Choroid plexus epithelial cell (primary cell): ENCODE measurements around the gene MALRD1.

Experiments
- DNase-seq: peaks from one replicate; pipeline ENCODE4 v3.0.0-alpha.2; 2010; ENCODE audit warnings: low read depth
- H3K4me3 ChIP-seq: 2 replicates; pipeline ENCODE4 v1.5.1; 2011; ENCODE audit warnings: low read depth, mild to moderate bottlenecking, control low read depth, low read length, moderate library complexity
- CTCF ChIP-seq: conservative IDR thresholded peaks from 2 replicates; pipeline ENCODE4 v1.5.1; 2011; ENCODE audit warnings: low read depth, mild to moderate bottlenecking, control low read depth, inconsistent platforms, low read length, moderate library complexity

MALRD1 gene

GRCh38 chr10:19317952-19318351 lies 269.4 kb downstream of the MALRD1 start:
- no peak overlapping the region for H3K4me3 ChIP-seq
- TF ChIP-seq CTCF: no peak
- DNase-seq: no peak

- no peak overlapping the region for H3K4me3 ChIP-seq
- no peak for TF ChIP-seq CTCF
- peak; percentile 31 for DNase-seq
Observed at GRCh38 chr10:19325581-19325980, 277.0 kb downstream of the MALRD1 start.

- DNase-seq: no peak
- H3K4me3 ChIP-seq: no peak overlapping the region
- no peak for TF ChIP-seq CTCF
Observed at GRCh38 chr10:19328582-19328981, 280.0 kb downstream of the MALRD1 start.

- no peak for TF ChIP-seq CTCF
- H3K4me3 ChIP-seq: no peak overlapping the region
- no peak for DNase-seq
Observed at GRCh38 chr10:19329475-19329874, 280.9 kb downstream of the MALRD1 start.

- no peak for TF ChIP-seq CTCF
- DNase-seq: peak; percentile 36
- H3K4me3 ChIP-seq: no peak overlapping the region
Observed at GRCh38 chr10:19332304-19332703, 283.7 kb downstream of the MALRD1 start.

- no peak for TF ChIP-seq CTCF
- H3K4me3 ChIP-seq: no peak overlapping the region
- DNase-seq: no peak
Observed at GRCh38 chr10:19333631-19334030, 285.0 kb downstream of the MALRD1 start.

- peak; percentile 50 for TF ChIP-seq CTCF
- no peak overlapping the region for H3K4me3 ChIP-seq
- DNase-seq: peak; percentile 13
Observed at GRCh38 chr10:19347621-19348020, 299.0 kb downstream of the MALRD1 start.
